Measurements from ENCODE around the gene GIT1. TPM values are rescaled to one million over a fixed set of nuclear protein-coding genes. Genes with fewer than 3 reads are reported as not detected.

Gene GIT1
- total and polyA plus RNA-seq, 9 of the 15 experiments (the other 6 are each of a cell fraction or from before 2014, with no cell fraction given), result 0.35 to 35.3 (median 17.1) TPM

DNA sequence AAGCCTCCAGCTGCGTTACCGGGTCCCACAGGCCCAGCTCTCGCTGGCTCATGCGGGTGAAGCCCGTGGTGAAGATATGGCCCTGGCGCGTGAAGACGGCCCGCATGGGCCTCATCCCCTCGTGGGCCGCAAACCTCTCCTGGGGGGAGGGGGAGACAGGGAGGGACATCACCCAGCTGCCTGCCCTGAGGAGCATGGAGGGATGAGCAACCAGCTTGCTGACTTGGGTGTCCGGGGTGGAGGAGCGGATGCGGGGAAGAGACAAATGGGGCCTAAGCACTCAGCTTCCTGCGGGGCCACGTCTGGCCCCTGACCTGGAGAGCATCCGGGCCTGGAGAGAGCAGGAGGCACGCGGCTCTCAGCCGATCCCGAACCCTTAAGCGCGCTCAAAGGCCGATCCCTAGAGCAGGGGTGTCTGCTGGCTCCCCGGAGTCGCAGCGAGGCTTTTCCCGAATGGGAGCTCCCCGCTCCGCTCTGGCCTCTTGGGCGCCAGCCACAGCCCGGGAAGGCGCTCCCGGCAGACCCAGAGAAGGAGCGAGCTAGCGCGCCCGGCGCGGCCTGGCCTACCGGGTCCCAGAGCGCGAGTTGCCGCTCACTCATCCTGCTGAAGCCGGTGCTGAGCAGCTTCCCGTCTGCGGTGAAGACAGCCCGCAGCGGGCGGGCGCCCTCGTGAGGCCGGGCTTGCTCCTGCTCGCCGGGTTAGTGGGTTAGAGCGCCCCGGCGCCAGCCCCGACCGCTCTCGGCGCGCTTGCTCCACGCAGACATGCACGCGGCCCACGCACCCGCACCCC, 28.2 kb upstream of the GIT1 start (continued):
- TF ChIP-seq BRD9 (IDR thresholded peaks at IDR 0.05; ENCODE audit: low read depth, partially characterized antibody) (no peak), POLR3A (IDR thresholded peaks at IDR 0.05; ENCODE audit: borderline replicate concordance, extremely low read depth, insufficient read depth, insufficient read length) (no peak), NRF1 (conservative IDR thresholded peaks at IDR 0.05 in 1 of 2, IDR thresholded peaks at IDR 0.05 in 1 of 2) (peak; percentile 70 to 75), HMG20A (CRISPR knock-in tag; conservative IDR thresholded peaks at IDR 0.05) (no peak), PCBP2 (IDR thresholded peaks at IDR 0.05; ENCODE audit: low read depth, low read length, poor library complexity, severe bottlenecking) (no peak), MAZ (CRISPR knock-in tag; conservative IDR thresholded peaks at IDR 0.05 in 1 of 2, IDR thresholded peaks at IDR 0.05 in 1 of 2) (peak; percentile 40 to 68; a peak in 1 of 4 replicates), NCOA6 (IDR thresholded peaks at IDR 0.05) (no peak), TCF7 (IDR thresholded peaks at IDR 0.05; ENCODE audit: borderline replicate concordance) (no peak), ZNF644 (tag; IDR thresholded peaks at IDR 0.05; ENCODE audit: low read depth) (no peak), ADNP (tag; IDR thresholded peaks at IDR 0.05) (no peak), XRCC4 (IDR thresholded peaks at IDR 0.05; ENCODE audit: extremely low read depth, insufficient read depth, insufficient read length) (no peak), FOXP4 (CRISPR knock-in tag; IDR thresholded peaks at IDR 0.05; ENCODE audit: borderline replicate concordance) (no peak), U2AF2 (optimal IDR thresholded peaks at IDR 0.05; ENCODE audit: low read depth, low read length) (no peak), BCL6 (CRISPR knock-in tag; IDR thresholded peaks at IDR 0.05) (no peak)
- TF ChIP-seq, protein P1, sequence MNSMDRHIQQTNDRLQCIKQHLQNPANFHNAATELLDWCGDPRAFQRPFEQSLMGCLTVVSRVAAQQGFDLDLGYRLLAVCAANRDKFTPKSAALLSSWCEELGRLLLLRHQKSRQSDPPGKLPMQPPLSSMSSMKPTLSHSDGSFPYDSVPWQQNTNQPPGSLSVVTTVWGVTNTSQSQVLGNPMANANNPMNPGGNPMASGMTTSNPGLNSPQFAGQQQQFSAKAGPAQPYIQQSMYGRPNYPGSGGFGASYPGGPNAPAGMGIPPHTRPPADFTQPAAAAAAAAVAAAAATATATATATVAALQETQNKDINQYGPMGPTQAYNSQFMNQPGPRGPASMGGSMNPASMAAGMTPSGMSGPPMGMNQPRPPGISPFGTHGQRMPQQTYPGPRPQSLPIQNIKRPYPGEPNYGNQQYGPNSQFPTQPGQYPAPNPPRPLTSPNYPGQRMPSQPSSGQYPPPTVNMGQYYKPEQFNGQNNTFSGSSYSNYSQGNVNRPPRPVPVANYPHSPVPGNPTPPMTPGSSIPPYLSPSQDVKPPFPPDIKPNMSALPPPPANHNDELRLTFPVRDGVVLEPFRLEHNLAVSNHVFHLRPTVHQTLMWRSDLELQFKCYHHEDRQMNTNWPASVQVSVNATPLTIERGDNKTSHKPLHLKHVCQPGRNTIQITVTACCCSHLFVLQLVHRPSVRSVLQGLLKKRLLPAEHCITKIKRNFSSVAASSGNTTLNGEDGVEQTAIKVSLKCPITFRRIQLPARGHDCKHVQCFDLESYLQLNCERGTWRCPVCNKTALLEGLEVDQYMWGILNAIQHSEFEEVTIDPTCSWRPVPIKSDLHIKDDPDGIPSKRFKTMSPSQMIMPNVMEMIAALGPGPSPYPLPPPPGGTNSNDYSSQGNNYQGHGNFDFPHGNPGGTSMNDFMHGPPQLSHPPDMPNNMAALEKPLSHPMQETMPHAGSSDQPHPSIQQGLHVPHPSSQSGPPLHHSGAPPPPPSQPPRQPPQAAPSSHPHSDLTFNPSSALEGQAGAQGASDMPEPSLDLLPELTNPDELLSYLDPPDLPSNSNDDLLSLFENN (IDR thresholded peaks at IDR 0.05; ENCODE audit: low read depth in 2 of 2, low read length in 2 of 2), result no peak
- TF ChIP-seq, protein P2, sequence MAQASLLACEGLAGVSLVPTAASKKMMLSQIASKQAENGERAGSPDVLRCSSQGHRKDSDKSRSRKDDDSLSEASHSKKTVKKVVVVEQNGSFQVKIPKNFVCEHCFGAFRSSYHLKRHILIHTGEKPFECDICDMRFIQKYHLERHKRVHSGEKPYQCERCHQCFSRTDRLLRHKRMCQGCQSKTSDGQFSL (CRISPR knock-in tag; IDR thresholded peaks at IDR 0.05), result no peak
- TF ChIP-seq, protein P2 (tag; IDR thresholded peaks at IDR 0.05), result no peak
- TF ChIP-seq, protein P3, sequence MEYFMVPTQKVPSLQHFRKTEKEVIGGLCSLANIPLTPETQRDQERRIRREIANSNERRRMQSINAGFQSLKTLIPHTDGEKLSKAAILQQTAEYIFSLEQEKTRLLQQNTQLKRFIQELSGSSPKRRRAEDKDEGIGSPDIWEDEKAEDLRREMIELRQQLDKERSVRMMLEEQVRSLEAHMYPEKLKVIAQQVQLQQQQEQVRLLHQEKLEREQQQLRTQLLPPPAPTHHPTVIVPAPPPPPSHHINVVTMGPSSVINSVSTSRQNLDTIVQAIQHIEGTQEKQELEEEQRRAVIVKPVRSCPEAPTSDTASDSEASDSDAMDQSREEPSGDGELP (CRISPR knock-in tag; IDR thresholded peaks at IDR 0.05; ENCODE audit: borderline replicate concordance), result peak; percentile 58; the same call in 1 of the 2 replicates

Data from K562 (cell line).